Common myeloid progenitor, CD34-positive (primary cell): ENCODE results near the gene HNRNPLL.

Experiments used
- CTCF ChIA-PET: fragments of 350-600 bp; sonication (Branson Sonifier 250); formaldehyde crosslinking; loops from one replicate; lab custom pipeline; 2021; ENCODE audit warnings: antibody characterized with exemption; lab: Charles Lee
- POLR2A ChIA-PET: fragments of 350-600 bp; sonication (Branson Sonifier 250); formaldehyde crosslinking; loops from one replicate; lab custom pipeline; 2021; ENCODE audit warnings: antibody characterized with exemption; lab: Charles Lee
- DNase-seq, 3 donors: peaks; one replicate each; pipeline versions ENCODE4 v3.0.0 to v3.0.0-alpha.2; 2013
- H3K27ac ChIP-seq, 2 experiments: 1 replicate in 1 of 2; 2 replicates in 1 of 2; pipeline ENCODE4 v1.7.0; 2013; ENCODE audit warnings: inconsistent platforms in 2 of 2, low read length in 2 of 2, mild to moderate bottlenecking in 2 of 2, low read depth in 1 of 2, moderate library complexity in 1 of 2; ENCODE audit not compliant: severe bottlenecking in 2 of 2, insufficient read depth in 1 of 2, poor library complexity in 1 of 2
- H3K27me3 ChIP-seq, 5 experiments: replicated peaks in 2 of 5; 1 replicate in 3 of 5; 2 replicates in 2 of 5; pipeline versions ENCODE4 v1.6.1 to v1.7.0; 2013; ENCODE audit warnings: low read length in 4 of 5, mild to moderate bottlenecking in 2 of 5, moderate library complexity in 2 of 5, inconsistent platforms in 1 of 5; ENCODE audit not compliant: insufficient read depth in 5 of 5, control insufficient read depth in 4 of 5
- H3K36me3 ChIP-seq, 4 experiments: 1 replicate in 2 of 4; 2 replicates in 2 of 4; pipeline versions ENCODE4 v1.6.1 to v1.7.0; 2013; ENCODE audit warnings: low read length in 3 of 4, control low read depth in 1 of 4, mild to moderate bottlenecking in 1 of 4; ENCODE audit not compliant: control insufficient read depth in 4 of 4, insufficient read depth in 4 of 4
- H3K4me1 ChIP-seq, 4 experiments: 1 replicate in 3 of 4; 2 replicates in 1 of 4; pipeline versions ENCODE4 v1.6.1 to v1.7.1; 2013; ENCODE audit warnings: low read length in 3 of 4, mild to moderate bottlenecking in 3 of 4, control low read depth in 1 of 4, inconsistent platforms in 1 of 4, moderate library complexity in 1 of 4; ENCODE audit not compliant: control insufficient read depth in 4 of 4, insufficient read depth in 4 of 4; ENCODE audit errors: control extremely low read depth in 1 of 4
- H3K4me3 ChIP-seq, 7 experiments: 1 replicate in 4 of 7; 2 replicates in 3 of 7; pipeline versions ENCODE4 v1.5.1 to v1.7.0; 2013; ENCODE audit warnings: mild to moderate bottlenecking in 7 of 7, low read length in 6 of 7, moderate library complexity in 6 of 7, inconsistent platforms in 2 of 7, low read depth in 2 of 7, control low read depth in 1 of 7; ENCODE audit not compliant: insufficient read depth in 4 of 7, control insufficient read depth in 1 of 7; ENCODE audit errors: extremely low read depth in 1 of 7
- H3K9me3 ChIP-seq, 5 experiments: 1 replicate in 4 of 5; 2 replicates in 1 of 5; pipeline versions ENCODE4 v1.6.1 to v1.7.1; 2013; ENCODE audit warnings: low read length in 4 of 5, mild to moderate bottlenecking in 2 of 5, inconsistent platforms in 1 of 5, low read depth in 1 of 5, moderate library complexity in 1 of 5; ENCODE audit not compliant: control insufficient read depth in 4 of 5, insufficient read depth in 2 of 5; ENCODE audit errors: control extremely low read depth in 1 of 5
- WGBS: methylation state at CpG from one replicate; pipeline ENCODE4 v1.1.5; 2013; ENCODE audit not compliant: insufficient coverage; 5-methylcytosine and 5-hydroxymethylcytosine counted together

HNRNPLL gene

DNA sequence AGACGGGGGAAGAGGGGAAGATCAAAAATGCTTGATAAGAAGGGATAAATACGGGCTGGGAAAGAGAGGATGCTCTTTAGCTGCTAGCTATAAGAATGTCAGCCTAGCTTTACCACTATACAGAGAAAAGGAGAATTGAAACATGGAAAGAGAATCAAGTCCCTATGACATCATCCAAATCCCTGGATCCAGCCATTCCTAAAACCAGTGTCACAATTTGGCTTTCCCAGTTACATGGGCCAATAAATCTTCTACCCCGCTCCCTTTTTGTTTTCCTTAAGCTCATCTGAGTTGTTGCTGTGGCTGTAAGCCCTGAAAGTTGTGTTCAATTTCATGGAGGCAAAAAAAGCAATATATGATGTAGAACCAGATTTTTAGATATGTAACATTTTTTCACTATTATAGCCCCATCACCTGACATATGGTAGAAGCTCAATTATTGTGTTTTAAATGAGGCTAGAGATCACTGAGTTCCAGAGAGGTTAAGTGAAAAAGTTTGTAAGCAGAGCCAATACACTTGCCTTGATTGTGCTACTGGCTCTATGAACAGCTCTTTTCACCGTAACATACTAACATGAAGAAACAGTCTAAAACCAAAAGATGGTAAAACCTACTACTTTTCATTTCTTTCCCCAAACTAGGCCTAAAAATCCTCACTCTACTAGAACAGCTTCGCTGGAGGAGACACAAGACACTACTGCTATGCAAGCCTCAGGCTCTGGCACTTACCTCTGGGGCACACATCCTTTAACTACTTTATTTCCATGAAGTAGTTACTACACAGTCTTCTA is 4.3 kb downstream of the HNRNPLL start:
- Histone ChIP-seq H3K27ac (no peak overlapping the region), H3K27me3 (no peaks in the 10 kb centered on the region), H3K4me3 (no peak overlapping the region), H3K9me3 (no peaks in the 10 kb centered on the region), H3K36me3 (no peaks in the 10 kb centered on the region), H3K4me1 (peaks cover 11 to 22% (median 15%) of the 10 kb centered on the region in 4 experiments)
- ChIA-PET CTCF (interaction anchor here (0.9 to 1.9 kb wide), 6 partner anchors 17 to 146 kb away, joined by 3 to 12 read pairs (median 3); partner anchors contain the start of gene GALM), POLR2A (interaction anchor here (0.5 to 1.0 kb wide), 2 partner anchors 16 to 81 kb away, joined by 3 read pairs; no protein-coding TSS in a partner anchor)
- no peak for DNase-seq
- WGBS: 84% methylated on average over 2 of the region's 5 CpGs

DNA sequence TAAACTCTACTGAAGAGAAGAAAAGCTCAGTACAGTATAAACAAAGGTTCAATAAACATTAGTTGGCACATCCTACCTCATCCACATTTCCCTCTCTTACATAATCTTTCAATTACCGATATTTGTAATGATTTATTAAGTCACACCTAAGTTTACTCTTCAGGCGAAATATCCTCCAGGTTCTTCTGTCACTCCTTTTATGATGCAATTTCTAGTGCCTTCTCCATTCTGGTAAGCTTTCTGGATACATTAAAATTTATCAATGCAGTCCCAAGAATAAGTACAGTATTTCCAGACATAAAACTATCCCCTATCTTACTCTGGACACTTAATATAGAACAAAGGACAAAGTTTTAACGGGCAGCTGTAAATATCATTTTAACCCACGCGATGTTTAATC is 5.6 kb downstream of the HNRNPLL start:
- no peaks in the 10 kb centered on the region for H3K36me3 ChIP-seq
- H3K27ac ChIP-seq: no peak overlapping the region
- ChIA-PET CTCF (interaction anchor here (1.7 kb wide), 1 partner anchor 127 kb away, joined by 11 read pairs; no protein-coding TSS in a partner anchor), POLR2A (no interaction called here)
- no peaks in the 10 kb centered on the region for H3K27me3 ChIP-seq
- WGBS: 95% methylated on average over 2 of the region's 5 CpGs
- H3K4me1 ChIP-seq: peaks cover 5 to 17% (median 12%) of the 10 kb centered on the region in 4 experiments
- H3K4me3 ChIP-seq: no peak overlapping the region
- no peak for DNase-seq
- H3K9me3 ChIP-seq: no peaks in the 10 kb centered on the region

DNA sequence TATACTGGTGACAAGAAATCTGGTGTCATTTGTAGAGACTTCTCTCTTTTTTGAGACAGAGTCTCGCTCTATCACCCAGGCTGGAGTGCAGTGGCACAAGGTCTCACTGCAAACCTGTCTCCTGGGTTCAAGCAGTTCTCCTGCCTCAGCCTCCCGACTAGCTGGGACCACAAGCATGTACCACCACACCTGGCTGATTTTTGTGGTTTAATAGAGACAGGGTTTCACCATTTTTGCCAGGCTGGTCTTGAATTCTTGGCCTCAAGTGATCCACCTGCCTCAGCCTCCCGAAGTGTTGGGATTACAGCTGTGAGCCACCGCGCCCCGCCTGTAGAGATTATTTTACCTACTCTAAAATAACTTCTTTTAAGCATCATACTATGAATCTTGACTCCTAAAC is 6.5 kb downstream of the HNRNPLL start:
- Histone ChIP-seq H3K27ac (no peak overlapping the region), H3K27me3 (no peaks in the 10 kb centered on the region), H3K9me3 (no peaks in the 10 kb centered on the region), H3K4me3 (no peak overlapping the region), H3K4me1 (peaks cover 4 to 12% (median 5%) of the 10 kb centered on the region in 4 experiments), H3K36me3 (no peaks in the 10 kb centered on the region)
- 100% methylated on average over 2 of the region's 6 CpGs for WGBS
- ChIA-PET CTCF (interaction anchor here (1.7 kb wide), 1 partner anchor 128 kb away, joined by 11 read pairs; no protein-coding TSS in a partner anchor), POLR2A (no interaction called here)
- DNase-seq: no peak

GRCh38 chr2:38592951-38593350 is 9.8 kb downstream of the HNRNPLL start:
- Histone ChIP-seq H3K27me3 (no peaks in the 10 kb centered on the region), H3K4me3 (no peak overlapping the region), H3K27ac (no peak overlapping the region), H3K9me3 (no peaks in the 10 kb centered on the region), H3K36me3 (peaks cover 0 to 3% (median 0%) of the 10 kb centered on the region in 4 experiments), H3K4me1 (peaks cover 0 to 4% (median 0%) of the 10 kb centered on the region in 4 experiments)
- ChIA-PET POLR2A (no interaction called here), CTCF (no interaction called here)
- 70% methylated on average over 2 of the region's 2 CpGs for WGBS
- DNase-seq: no peak

DNA sequence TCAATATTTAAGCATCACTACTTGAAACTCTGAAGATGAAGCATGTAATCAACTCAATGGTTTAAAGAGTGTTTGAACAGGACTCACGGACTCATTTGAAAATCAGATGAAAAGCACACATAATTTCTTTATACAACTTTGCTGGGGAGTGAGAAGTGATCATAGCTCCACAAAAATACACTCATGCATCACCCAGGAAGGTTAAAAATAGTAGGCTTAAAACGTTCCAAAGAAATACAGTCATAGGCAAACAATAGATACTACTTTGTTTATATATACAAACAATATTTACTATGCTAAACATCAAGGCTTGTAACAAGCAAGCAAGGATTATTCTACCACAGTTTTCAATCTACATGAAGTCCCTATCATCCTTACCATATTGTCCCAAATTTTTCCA is 11.6 kb downstream of the HNRNPLL start:
- DNase-seq: no peak
- no peaks in the 10 kb centered on the region for H3K9me3 ChIP-seq
- WGBS: no CpG with 5 or more reads among the region's 2 CpGs
- peaks cover 0 to 6% (median 1%) of the 10 kb centered on the region in 4 experiments for H3K36me3 ChIP-seq
- no peaks in the 10 kb centered on the region for H3K27me3 ChIP-seq
- H3K27ac ChIP-seq: no peak overlapping the region
- CTCF ChIA-PET: interaction anchor here (1.2 to 2.3 kb wide), 3 partner anchors 10 to 12 kb away, joined by 3 to 13 read pairs (median 5); partner anchors contain the start of gene HNRNPLL
- H3K4me1 ChIP-seq: peaks cover 0 to 4% (median 0%) of the 10 kb centered on the region in 4 experiments
- no peak overlapping the region for H3K4me3 ChIP-seq
- POLR2A ChIA-PET: interaction anchor here (1.2 kb wide), 1 partner anchor 11 kb away, joined by 3 read pairs; the partner anchor contains the start of gene HNRNPLL

GRCh38 chr2:38590053-38590452 is 12.7 kb downstream of the HNRNPLL start:
- POLR2A ChIA-PET: interaction anchor here (0.8 kb wide), 1 partner anchor 133 kb away, joined by 3 read pairs; no protein-coding TSS in a partner anchor
- Histone ChIP-seq H3K4me3 (no peak overlapping the region), H3K27me3 (no peaks in the 10 kb centered on the region), H3K27ac (no peak overlapping the region), H3K9me3 (no peaks in the 10 kb centered on the region), H3K36me3 (peaks cover 0 to 9% (median 1%) of the 10 kb centered on the region in 4 experiments), H3K4me1 (peaks cover 0 to 4% (median 0%) of the 10 kb centered on the region in 4 experiments)
- DNase-seq: peak in 2 of 3 donors; percentile 37 to 38
- WGBS: 100% methylated on average over 2 of the region's 3 CpGs
- CTCF ChIA-PET: interaction anchor here (0.9 to 2.3 kb wide), 5 partner anchors 8 to 148 kb away, joined by 3 to 13 read pairs (median 4); partner anchors contain the start of gene HNRNPLL
